ENCODE measurements around the gene DDC. TPM values are rescaled to one million over a fixed set of nuclear protein-coding genes. Genes with fewer than 3 reads are reported as not detected.
"Not testable (repeated sequence)": the region's sequence is repeated elsewhere in the genome, so short reads cannot be mapped to it uniquely, and the experiment has no call there.

DDC gene
- total RNA-seq, 1 experiment from 2014 or later = 0.35 TPM

DNA sequence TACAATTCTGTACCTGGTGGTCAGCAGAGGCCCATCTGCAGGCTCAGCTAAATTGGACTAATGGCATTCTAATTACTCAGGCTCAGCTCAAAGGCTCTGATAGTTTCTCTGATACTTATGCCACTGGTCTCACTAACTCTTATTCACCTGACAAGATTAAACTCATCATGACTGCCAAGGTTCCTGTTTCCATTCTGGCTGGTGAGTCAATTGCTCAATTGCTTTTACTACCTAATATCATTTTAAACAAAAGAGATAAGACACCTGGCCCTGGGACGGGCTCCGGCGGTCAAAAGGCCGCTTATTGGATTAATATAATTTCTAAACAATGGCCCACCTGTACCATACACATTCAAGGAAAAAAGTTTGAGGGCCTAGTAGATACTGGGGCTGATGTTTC lies 12.9 kb upstream of the DDC start:
- not testable (repeated sequence) for H3K36me3 ChIP-seq (replicated peaks; ENCODE audit: control insufficient read depth, insufficient read depth, low read length); H3K27me3 ChIP-seq (ENCODE audit: control insufficient read depth, insufficient read depth, low read length); DNase-seq; H3K4me3 ChIP-seq (ENCODE audit: insufficient read depth, low read depth, low read length)

GRCh38 chr7:50577569-50577968 lies 12.4 kb upstream of the DDC start:
- Histone ChIP-seq H3K36me3 (replicated peaks; ENCODE audit: control insufficient read depth, insufficient read depth, low read length) (no peaks in the 10 kb centered on the region), H3K27me3 (ENCODE audit: control insufficient read depth, insufficient read depth, low read length) (no peaks in the 10 kb centered on the region), H3K4me3 (ENCODE audit: insufficient read depth, low read depth, low read length) (no peak overlapping the region)
- no peak for DNase-seq

GRCh38 chr7:50576388-50576787 lies 11.2 kb upstream of the DDC start:
- not testable (repeated sequence) for H3K4me3 ChIP-seq (ENCODE audit: insufficient read depth, low read depth, low read length); H3K27me3 ChIP-seq (ENCODE audit: control insufficient read depth, insufficient read depth, low read length); H3K36me3 ChIP-seq (replicated peaks; ENCODE audit: control insufficient read depth, insufficient read depth, low read length); DNase-seq

GRCh38 chr7:50567715-50568261 lies 2.6 kb upstream of the DDC start:
- DNase-seq = no peak
- Histone ChIP-seq H3K4me3 (ENCODE audit: insufficient read depth, low read depth, low read length) (no peak overlapping the region), H3K36me3 (replicated peaks; ENCODE audit: control insufficient read depth, insufficient read depth, low read length) (no peaks in the 10 kb centered on the region), H3K27me3 (ENCODE audit: control insufficient read depth, insufficient read depth, low read length) (no peaks in the 10 kb centered on the region)

GRCh38 chr7:50565977-50566376 lies 772 bp upstream of the DDC start:
- H3K4me3 ChIP-seq (ENCODE audit: insufficient read depth, low read depth, low read length) = no peak overlapping the region
- H3K27me3 ChIP-seq (ENCODE audit: control insufficient read depth, insufficient read depth, low read length) = no peaks in the 10 kb centered on the region
- H3K36me3 ChIP-seq (replicated peaks; ENCODE audit: control insufficient read depth, insufficient read depth, low read length) = no peaks in the 10 kb centered on the region
- DNase-seq = no peak

- H3K4me3 ChIP-seq (ENCODE audit: insufficient read depth, low read depth, low read length) = no peak overlapping the region
- DNase-seq = no peak
- H3K36me3 ChIP-seq (replicated peaks; ENCODE audit: control insufficient read depth, insufficient read depth, low read length) = no peaks in the 10 kb centered on the region
- no peaks in the 10 kb centered on the region for H3K27me3 ChIP-seq (ENCODE audit: control insufficient read depth, insufficient read depth, low read length)
These were observed 333 bp upstream of the DDC start for GRCh38 chr7:50565559-50565916.

DNA sequence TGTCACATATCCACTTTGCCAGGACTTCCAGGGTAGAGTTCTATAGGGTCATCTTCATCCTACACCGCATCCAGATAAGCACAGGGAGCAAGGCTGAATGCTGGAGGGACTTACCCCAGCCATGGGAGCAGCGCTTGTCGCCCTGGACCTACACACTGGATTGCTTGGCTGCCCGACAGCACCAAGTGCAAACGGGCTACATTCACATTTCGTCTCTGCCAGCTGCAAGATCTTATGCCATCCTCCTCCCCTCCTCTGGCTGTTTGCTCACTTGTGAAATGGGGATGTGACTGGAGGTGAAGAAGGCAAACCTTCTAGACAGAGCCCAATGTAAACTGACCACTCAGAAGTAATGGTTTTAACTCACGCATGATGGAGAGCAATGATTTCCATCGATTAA lies 1.0 kb downstream of the DDC start:
- H3K36me3 ChIP-seq (replicated peaks; ENCODE audit: control insufficient read depth, insufficient read depth, low read length) = no peaks in the 10 kb centered on the region
- no peak overlapping the region for H3K4me3 ChIP-seq (ENCODE audit: insufficient read depth, low read depth, low read length)
- H3K27me3 ChIP-seq (ENCODE audit: control insufficient read depth, insufficient read depth, low read length) = no peaks in the 10 kb centered on the region
- DNase-seq = no peak

GRCh38 chr7:50562136-50562535 lies 3.1 kb downstream of the DDC start:
- Histone ChIP-seq H3K27me3 (ENCODE audit: control insufficient read depth, insufficient read depth, low read length) (no peaks in the 10 kb centered on the region), H3K4me3 (ENCODE audit: insufficient read depth, low read depth, low read length) (no peak overlapping the region), H3K36me3 (replicated peaks; ENCODE audit: control insufficient read depth, insufficient read depth, low read length) (no peaks in the 10 kb centered on the region)
- DNase-seq = no peak

- Histone ChIP-seq H3K36me3 (replicated peaks; ENCODE audit: control insufficient read depth, insufficient read depth, low read length) (no peaks in the 10 kb centered on the region), H3K27me3 (ENCODE audit: control insufficient read depth, insufficient read depth, low read length) (no peaks in the 10 kb centered on the region), H3K4me3 (ENCODE audit: insufficient read depth, low read depth, low read length) (no peak overlapping the region)
- DNase-seq = no peak
These were observed 4.3 kb downstream of the DDC start for GRCh38 chr7:50560865-50561351.

DNA sequence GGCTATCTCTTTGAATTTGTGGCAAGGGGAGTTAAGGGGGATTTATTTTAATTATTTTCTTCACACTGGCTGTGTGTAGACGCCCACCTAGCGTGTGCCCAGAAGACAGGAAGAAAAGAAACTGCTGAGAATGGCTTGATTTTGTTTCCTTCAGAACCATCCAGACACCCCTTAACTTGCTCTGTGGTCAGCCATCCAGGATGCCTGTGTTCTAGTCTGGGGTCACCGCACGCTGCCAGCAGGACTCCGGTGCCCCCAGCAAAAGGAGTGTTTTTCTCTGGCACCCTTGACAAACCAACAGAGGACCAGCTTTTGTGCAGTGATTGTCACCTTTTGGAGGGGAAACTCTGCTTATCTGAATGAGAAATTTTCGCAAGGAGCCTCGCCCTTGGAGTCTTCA lies 5.3 kb downstream of the DDC start:
- Histone ChIP-seq H3K27me3 (ENCODE audit: control insufficient read depth, insufficient read depth, low read length) (no peaks in the 10 kb centered on the region), H3K36me3 (replicated peaks; ENCODE audit: control insufficient read depth, insufficient read depth, low read length) (no peaks in the 10 kb centered on the region), H3K4me3 (ENCODE audit: insufficient read depth, low read depth, low read length) (no peak overlapping the region)
- no peak for DNase-seq

- Histone ChIP-seq H3K36me3 (replicated peaks; ENCODE audit: control insufficient read depth, insufficient read depth, low read length) (no peaks in the 10 kb centered on the region), H3K27me3 (ENCODE audit: control insufficient read depth, insufficient read depth, low read length) (no peaks in the 10 kb centered on the region), H3K4me3 (ENCODE audit: insufficient read depth, low read depth, low read length) (no peak overlapping the region)
- DNase-seq = no peak
These were observed 6.7 kb downstream of the DDC start for GRCh38 chr7:50558294-50559053.

- DNase-seq = no peak
- Histone ChIP-seq H3K4me3 (ENCODE audit: insufficient read depth, low read depth, low read length) (no peak overlapping the region), H3K27me3 (ENCODE audit: control insufficient read depth, insufficient read depth, low read length) (no peaks in the 10 kb centered on the region), H3K36me3 (replicated peaks; ENCODE audit: control insufficient read depth, insufficient read depth, low read length) (no peaks in the 10 kb centered on the region)
These were observed 8.1 kb downstream of the DDC start for GRCh38 chr7:50557099-50557498.

DNA sequence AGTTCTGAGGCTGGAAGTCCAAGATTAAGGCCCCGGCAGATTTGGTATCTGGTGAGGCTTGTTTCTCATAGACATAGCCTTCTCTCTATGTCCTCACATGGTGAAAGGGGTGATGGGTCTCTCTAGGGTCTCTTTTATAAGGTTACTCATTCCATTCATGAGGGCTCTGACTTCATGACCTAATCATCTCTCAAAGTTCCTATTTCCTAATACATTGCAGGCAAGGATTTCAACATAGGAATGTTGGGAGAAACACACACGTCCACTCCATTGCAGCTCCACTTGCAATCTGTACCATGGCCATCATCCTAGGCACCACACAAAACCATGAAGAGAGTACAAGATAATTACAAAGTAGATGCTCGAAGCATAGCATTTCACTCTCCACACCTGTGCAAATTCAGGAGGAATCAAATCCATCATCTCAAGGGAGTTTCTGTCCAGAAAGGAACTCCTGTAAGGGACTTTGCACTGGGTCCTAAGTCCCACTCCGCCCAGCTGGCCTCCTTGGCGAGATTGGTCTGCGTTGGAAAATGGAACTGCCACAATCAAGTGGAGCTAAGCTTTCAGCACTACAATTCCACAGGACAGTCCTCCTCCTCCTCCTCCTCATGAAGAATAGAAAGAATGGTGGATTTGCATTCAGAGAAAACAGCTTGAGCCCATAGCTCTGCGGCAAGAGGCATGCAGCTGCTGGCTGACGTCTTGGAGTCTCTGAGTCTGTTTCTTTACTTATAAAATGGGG lies 8.8 kb downstream of the DDC start:
- Histone ChIP-seq H3K36me3 (replicated peaks; ENCODE audit: control insufficient read depth, insufficient read depth, low read length) (no peaks in the 10 kb centered on the region), H3K4me3 (ENCODE audit: insufficient read depth, low read depth, low read length) (no peak overlapping the region), H3K27me3 (ENCODE audit: control insufficient read depth, insufficient read depth, low read length) (no peaks in the 10 kb centered on the region)
- no peak for DNase-seq

- H3K4me3 ChIP-seq (ENCODE audit: insufficient read depth, low read depth, low read length) = no peak overlapping the region
These were observed 9.5 kb downstream of the DDC start for GRCh38 chr7:50555594-50556140.

More at GRCh38 chr7:50555594-50556140, 9.5 kb downstream of the DDC start:
- Histone ChIP-seq H3K36me3 (replicated peaks; ENCODE audit: control insufficient read depth, insufficient read depth, low read length) (no peaks in the 10 kb centered on the region), H3K27me3 (ENCODE audit: control insufficient read depth, insufficient read depth, low read length) (no peaks in the 10 kb centered on the region)
- no peak for DNase-seq

Data from H7 (cell line).